GM12892 (cell line): Measurements from ENCODE around the gene PFKP.

Source experiments
- POLR2A ChIP-seq: IDR thresholded peaks from 2 replicates; pipeline ENCODE4 v1.6.1; 2011; ENCODE audit warnings: low read depth, low read length, control low read depth
- POLR2AphosphoS5 ChIP-seq: IDR thresholded peaks from 2 replicates; pipeline ENCODE4 v1.6.1; 2011; ENCODE audit warnings: low read depth, low read length, control low read depth
- TAF1 ChIP-seq: IDR thresholded peaks from 2 replicates; pipeline ENCODE4 v1.6.1; 2011; ENCODE audit warnings: low read depth, mild to moderate bottlenecking, control low read depth, low read length, borderline replicate concordance

DNA sequence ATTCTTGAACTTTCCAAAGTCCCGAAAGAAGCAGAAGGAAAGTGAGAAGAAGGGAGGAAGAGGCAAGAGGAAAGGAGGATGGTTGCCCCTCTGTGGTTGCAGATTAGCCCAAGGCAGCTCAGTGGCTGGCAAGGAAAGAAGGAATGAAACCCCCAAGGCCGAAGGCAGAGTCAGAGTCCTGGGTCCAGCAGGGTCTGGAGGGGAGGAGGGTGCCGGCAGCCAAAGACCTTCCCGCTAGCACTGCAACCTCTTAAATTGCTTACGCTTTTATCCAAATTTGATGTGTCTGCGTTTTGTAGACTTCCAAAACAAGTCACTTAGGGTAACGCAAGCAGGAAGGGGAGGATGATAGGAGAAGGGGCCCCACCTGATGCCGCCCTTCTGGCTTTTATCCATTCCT, 7.4 kb upstream of the PFKP start:
- no peak for TF ChIP-seq POLR2A
- TF ChIP-seq POLR2AphosphoS5, result no peak
- no peak for TF ChIP-seq TAF1
